HG03432 (cell line): ENCODE results near the gene ARHGAP24.
A peak's percentile ranks its signal among the peaks of the same experiment; 100 is the strongest.

Source experiments
- ATAC-seq: cut with Tn5 transposase; IDR thresholded peaks from one replicate; pipeline ENCODE4 v1.9.1; 2021; ENCODE audit warnings: mild to moderate bottlenecking, moderate library complexity; ENCODE audit not compliant: unreplicated experiment

The ARHGAP24 gene

GRCh38 chr4:86036736-86037135 is 561.8 kb downstream of the ARHGAP24 start:
- no peak for ATAC-seq

- no peak for ATAC-seq
Measured at GRCh38 chr4:86038037-86038436, 563.1 kb downstream of the ARHGAP24 start.

- peak; percentile 68 for ATAC-seq
Measured at GRCh38 chr4:86043755-86044592, 569.0 kb downstream of the ARHGAP24 start.

GRCh38 chr4:86044593-86044985 is 569.6 kb downstream of the ARHGAP24 start:
- no peak for ATAC-seq

GRCh38 chr4:86048426-86048825 is 573.5 kb downstream of the ARHGAP24 start:
- no peak for ATAC-seq

GRCh38 chr4:86050496-86050895 is 575.5 kb downstream of the ARHGAP24 start:
- no peak for ATAC-seq
